Neural progenitor cell (in vitro differentiated cells): ENCODE data around the gene OR6S1.
A peak's percentile ranks its signal among the peaks of the same experiment; 100 is the strongest.

Source experiments
- EZH2 ChIP-seq: fragments of 200-600 bp; sonication (generic); IDR thresholded peaks from 2 replicates; pipeline ENCODE4 v1.6.1; 2017; ENCODE audit warnings: antibody characterized with exemption, mild to moderate bottlenecking, moderate library complexity
- EZH2phosphoT487 ChIP-seq: fragments of 200-600 bp; sonication (generic); IDR thresholded peaks from 2 replicates; pipeline ENCODE4 v1.6.1; 2017; ENCODE audit warnings: antibody characterized with exemption
- TF ChIP-seq, protein P1 (sequence below): fragments of 200-600 bp; sonication (generic); IDR thresholded peaks from 2 replicates; pipeline ENCODE4 v1.5.1; 2017; ENCODE audit warnings: antibody characterized with exemption, mild to moderate bottlenecking

DNA sequence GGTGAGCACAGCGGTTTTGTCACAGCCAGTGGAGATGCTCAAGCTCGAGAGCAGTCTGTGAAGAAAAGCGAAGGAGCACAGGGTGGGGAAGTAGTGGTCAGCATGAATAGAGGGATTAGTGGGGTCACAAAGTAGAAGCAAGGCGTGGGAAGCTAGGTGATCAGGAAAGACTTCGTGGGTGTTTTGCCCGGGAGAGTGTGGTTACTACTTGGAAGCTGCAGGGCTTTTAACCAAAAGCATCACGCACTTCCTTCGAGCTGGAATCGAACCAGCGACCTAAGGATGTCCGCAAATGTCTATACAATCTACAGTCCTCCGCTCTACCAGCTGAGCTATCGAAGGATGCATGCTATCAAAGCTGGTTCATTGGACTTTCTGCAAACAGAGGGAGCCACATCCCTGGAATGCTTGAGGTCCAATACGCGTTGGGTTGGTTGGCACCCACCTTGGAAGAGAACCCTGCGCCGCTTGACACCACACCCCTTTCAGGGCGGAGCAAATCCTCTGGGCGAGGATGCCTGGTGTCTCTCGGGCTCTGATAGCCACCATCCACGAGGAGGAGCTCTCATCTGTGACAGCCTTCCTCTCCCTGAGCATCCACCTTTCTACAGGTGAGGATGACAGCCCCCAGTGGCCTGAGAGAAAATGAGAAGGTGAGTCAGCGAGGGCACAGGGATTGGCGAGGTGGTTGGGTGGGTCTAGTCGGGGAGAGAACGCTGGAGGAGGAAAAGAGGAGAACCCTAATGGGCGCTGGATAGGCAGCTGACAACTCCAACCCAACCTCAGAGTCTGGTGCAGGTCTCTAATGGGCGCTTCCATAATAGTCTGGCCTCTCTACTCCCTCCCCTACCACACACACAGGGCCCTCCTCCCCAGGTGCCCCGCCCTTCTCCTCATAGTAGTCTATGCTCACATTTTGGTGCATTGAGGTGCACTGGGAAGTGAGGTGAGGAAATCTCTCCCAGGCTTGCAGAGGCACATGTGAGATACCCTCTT lies 16.0 kb upstream of the OR6S1 start:
- TF ChIP-seq, protein P1, sequence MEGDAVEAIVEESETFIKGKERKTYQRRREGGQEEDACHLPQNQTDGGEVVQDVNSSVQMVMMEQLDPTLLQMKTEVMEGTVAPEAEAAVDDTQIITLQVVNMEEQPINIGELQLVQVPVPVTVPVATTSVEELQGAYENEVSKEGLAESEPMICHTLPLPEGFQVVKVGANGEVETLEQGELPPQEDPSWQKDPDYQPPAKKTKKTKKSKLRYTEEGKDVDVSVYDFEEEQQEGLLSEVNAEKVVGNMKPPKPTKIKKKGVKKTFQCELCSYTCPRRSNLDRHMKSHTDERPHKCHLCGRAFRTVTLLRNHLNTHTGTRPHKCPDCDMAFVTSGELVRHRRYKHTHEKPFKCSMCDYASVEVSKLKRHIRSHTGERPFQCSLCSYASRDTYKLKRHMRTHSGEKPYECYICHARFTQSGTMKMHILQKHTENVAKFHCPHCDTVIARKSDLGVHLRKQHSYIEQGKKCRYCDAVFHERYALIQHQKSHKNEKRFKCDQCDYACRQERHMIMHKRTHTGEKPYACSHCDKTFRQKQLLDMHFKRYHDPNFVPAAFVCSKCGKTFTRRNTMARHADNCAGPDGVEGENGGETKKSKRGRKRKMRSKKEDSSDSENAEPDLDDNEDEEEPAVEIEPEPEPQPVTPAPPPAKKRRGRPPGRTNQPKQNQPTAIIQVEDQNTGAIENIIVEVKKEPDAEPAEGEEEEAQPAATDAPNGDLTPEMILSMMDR = peak; percentile 36
- TF ChIP-seq EZH2 (no peak), EZH2phosphoT487 (no peak)
